HEK293T (cell line): ENCODE results near the gene PTPRD.

Experiments used
- ARNT ChIP-seq: fragments of 450-650 bp; IDR thresholded peaks from 2 replicates; pipeline ENCODE4 v1.6.1; 2017; ENCODE audit warnings: mild to moderate bottlenecking
- BHLHE40 ChIP-seq: fragments of 450-650 bp; IDR thresholded peaks from 2 replicates; pipeline ENCODE4 v1.6.1; 2016; ENCODE audit warnings: mild to moderate bottlenecking, moderate library complexity, borderline replicate concordance
- CTBP1 ChIP-seq: fragments of 450-650 bp; IDR thresholded peaks from 2 replicates; pipeline ENCODE4 v1.6.1; 2016; ENCODE audit warnings: borderline replicate concordance
- ELF4 ChIP-seq: fragments of 450-650 bp; IDR thresholded peaks from 2 replicates; pipeline ENCODE4 v1.6.1; 2017; ENCODE audit warnings: antibody characterized with exemption
- FOXA1 ChIP-seq: fragments of 450-650 bp; IDR thresholded peaks from 2 replicates; pipeline ENCODE4 v1.6.1; 2016; ENCODE audit warnings: mild to moderate bottlenecking
- FOXM1 ChIP-seq: fragments of 450-650 bp; IDR thresholded peaks from 2 replicates; pipeline ENCODE4 v1.6.1; 2017; ENCODE audit warnings: mild to moderate bottlenecking, borderline replicate concordance
- LEF1 ChIP-seq: fragments of 450-650 bp; IDR thresholded peaks from 2 replicates; pipeline ENCODE4 v1.6.1; 2017; ENCODE audit warnings: mild to moderate bottlenecking, borderline replicate concordance
- NFRKB ChIP-seq: fragments of 450-650 bp; IDR thresholded peaks from 2 replicates; pipeline ENCODE4 v1.6.1; 2016; ENCODE audit warnings: mild to moderate bottlenecking, moderate library complexity
- SP1 ChIP-seq: fragments of 450-650 bp; IDR thresholded peaks from 2 replicates; pipeline ENCODE4 v1.6.1; 2017
- SUZ12 ChIP-seq: fragments of 450-650 bp; IDR thresholded peaks from 2 replicates; pipeline ENCODE4 v1.6.1; 2016; ENCODE audit warnings: mild to moderate bottlenecking
- TARDBP ChIP-seq: fragments of 450-650 bp; IDR thresholded peaks from 2 replicates; pipeline ENCODE4 v1.6.1; 2016
- ZNF384 ChIP-seq: fragments of 450-650 bp; IDR thresholded peaks from 2 replicates; pipeline ENCODE4 v1.6.1; 2016

DNA sequence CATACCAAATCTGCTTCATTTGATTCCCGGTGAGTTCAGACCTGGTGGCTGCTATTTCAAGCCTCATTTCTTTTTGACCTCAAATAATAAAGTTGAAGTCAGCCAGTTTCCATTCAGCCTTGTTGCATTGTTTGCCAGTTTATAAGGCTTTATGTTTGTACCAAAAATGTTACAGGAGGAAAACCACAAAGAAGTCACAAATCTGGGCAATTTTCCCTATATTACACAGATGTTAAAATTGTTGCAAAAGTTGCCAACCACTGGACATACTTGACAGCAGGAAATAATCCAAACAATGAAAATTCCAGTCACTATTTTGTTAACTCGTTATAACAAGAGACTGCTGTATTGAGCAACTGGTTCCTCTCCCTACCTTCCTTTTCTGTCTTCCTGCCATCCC is 1488.2 kb downstream of the PTPRD start:
- TF ChIP-seq FOXM1 (no peak), FOXA1 (no peak), SP1 (no peak), LEF1 (no peak), SUZ12 (no peak), TARDBP (no peak), CTBP1 (no peak), ELF4 (no peak), ZNF384 (no peak), BHLHE40 (no peak), NFRKB (no peak), ARNT (no peak)
